Posterior cingulate gyrus (tissue), 11 donors: ENCODE measurements around the gene PRKCH.

Experiments
- DNase-seq, 10 donors: peaks; one replicate each; pipeline versions ENCODE4 v3.0.0 to v3.0.0-alpha.2; 2020 to 2021; ENCODE audit warnings: mixed read lengths in 3 of 10
- intact Hi-C: fragments of 100-400 bp; cut with DNase I; formaldehyde crosslinking; loops from one replicate; pipeline ENCODE4 v1.15.1; 2023

Gene PRKCH

DNA sequence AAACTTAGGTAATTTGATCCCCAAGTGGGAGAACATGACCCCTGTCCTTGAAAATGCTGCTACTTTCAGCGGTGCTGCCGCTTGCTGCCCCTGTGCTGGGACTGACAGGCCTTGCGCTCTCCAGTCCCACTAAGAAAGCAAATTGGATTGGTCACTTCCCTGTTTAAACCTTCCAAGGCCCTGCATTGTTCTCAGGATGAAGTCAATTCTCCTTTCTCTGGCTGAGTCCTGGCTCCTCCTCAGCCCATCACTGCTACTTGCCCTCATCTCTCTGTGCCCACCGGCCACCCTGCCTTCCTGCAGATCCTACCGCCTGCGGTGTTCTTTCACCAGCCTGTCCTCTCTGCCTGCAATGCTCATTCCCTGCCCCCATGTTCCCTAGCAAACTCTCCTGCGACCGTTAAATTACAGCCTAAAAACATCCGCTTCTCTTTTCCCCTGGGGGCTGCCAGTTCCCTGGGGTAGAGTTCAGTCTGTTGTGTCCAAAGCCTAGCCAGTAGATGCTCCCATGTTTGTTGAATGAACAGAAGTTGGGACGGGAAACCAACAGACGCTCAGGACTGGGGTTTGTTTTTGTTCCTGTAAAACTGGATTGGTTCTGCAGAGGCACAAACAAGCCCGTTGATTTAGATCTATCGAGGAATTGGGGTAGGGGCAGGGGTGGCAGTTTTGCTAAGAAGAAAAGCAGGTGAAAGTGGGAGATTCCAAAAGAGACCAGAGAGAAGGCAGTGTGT lies 246.6 kb downstream of the PRKCH start:
- no peak for DNase-seq
- intact Hi-C loops: no loop called here

- peak in 5 of 10 donors; percentile 20 to 87 (median 68) for DNase-seq
- intact Hi-C loops: no loop called here
Measured at GRCh38 chr14:61568572-61569011, 247.2 kb downstream of the PRKCH start.

DNA sequence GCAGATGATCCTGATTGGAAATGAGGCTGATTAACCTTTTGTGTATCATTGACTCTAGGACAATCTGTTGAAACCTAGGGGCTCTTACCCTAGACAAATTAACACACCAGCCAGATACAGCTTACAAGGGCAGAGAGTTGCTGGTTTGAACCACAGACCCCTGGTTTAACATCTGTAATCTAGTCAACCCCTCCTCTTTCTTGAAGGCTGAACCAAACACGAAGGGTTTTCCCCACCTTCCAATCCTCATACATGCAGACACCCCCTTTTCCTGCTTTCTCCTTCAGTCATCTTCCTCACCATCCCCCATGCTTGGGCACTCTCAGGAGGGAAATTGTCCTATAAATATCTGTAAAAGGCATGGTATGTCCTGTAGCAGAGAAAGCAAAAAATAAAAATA lies 247.9 kb downstream of the PRKCH start:
- DNase-seq: no peak
- intact Hi-C loops: no loop called here

- peak in 1 of 10 donors; percentile 13 for DNase-seq
- intact Hi-C loops: no loop called here
Measured at GRCh38 chr14:61569812-61570548, 248.6 kb downstream of the PRKCH start.

- intact Hi-C loops: no loop called here
- no peak for DNase-seq
Measured at GRCh38 chr14:61570549-61571290, 249.3 kb downstream of the PRKCH start.

DNA sequence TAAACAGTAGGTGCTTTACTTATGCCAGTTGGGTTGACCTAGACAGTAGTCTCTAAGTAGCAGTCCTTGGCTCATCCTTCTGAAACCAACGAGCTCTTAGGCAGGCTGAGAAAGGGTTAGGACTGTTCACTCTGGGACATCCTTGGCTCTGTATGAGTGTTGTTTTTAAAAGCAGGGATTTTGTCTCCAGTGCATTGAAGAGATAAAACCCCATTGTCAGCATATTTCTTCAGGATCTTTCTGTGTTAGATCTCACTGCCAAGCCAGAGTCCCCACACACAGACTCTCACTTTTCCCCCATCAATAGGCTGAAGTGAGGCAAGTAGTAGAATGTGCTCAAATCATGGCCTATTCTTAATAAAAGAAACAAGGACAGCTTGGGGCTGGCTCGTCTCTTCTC lies 250.5 kb downstream of the PRKCH start:
- no peak for DNase-seq
- intact Hi-C loops: no loop called here

- DNase-seq: no peak
Measured at GRCh38 chr14:61573321-61573720, 251.9 kb downstream of the PRKCH start.

GRCh38 chr14:61573748-61574513 lies 252.6 kb downstream of the PRKCH start:
- DNase-seq: no peak
- intact Hi-C loops: no loop called here

More at GRCh38 chr14:61573321-61573720, 251.9 kb downstream of the PRKCH start:
- intact Hi-C loops: no loop called here

GRCh38 chr14:61574514-61574807 lies 253.1 kb downstream of the PRKCH start:
- intact Hi-C loops: no loop called here
- no peak for DNase-seq

DNA sequence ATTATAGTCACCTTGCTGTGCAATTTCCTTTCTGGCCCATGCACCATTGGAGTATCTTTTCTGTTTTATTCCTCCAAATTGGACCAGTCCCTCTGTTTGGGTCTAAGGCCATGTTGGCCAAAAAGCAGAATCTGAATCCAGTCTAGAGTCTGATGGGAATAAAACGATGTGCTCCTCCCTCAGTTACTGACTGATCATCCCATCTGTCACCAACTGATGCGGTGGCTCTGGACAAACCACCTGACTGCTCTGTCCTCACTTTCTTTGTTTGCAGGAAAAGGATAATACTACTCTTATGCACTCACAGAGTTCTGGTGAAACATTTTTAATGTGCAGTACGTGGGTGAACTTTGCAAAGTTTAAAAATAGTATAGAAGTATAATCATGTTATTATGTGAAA lies 253.7 kb downstream of the PRKCH start:
- intact Hi-C loops: no loop called here

DNA sequence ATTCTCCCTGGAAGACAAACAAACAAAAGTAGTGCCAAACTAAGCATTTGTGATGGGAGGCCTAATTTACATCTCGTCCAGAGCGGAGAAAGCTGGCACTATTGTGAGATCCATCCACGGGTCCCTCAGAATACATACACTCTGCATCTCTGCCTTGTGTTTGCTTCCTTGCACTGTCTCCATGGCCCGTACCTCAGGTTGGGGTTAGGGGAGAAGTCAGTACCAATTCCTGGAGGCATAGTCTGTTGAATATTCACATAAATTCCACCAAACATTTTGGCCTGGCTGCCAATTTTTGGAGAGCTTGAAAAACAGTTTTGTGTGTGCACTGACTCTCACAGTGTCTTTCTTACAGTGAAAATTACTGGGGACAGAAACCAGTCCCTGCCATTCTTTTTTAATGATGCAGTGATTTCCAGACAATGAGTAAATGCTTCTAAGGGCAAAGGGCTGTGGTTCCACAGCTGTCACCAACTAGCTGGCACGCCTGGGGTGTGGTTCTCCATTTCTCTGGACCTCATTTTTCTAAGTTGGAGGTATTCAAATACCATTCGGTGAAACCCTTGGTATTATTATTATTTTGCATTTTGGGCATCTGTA lies 254.3 kb downstream of the PRKCH start:
- DNase-seq: no peak
- intact Hi-C loops: no loop called here

More for the DNA sequence above, 253.7 kb downstream of the PRKCH start:
- no peak for DNase-seq

- no peak for DNase-seq
- intact Hi-C loops: no loop called here
Measured at GRCh38 chr14:61577506-61577931, 256.1 kb downstream of the PRKCH start.

DNA sequence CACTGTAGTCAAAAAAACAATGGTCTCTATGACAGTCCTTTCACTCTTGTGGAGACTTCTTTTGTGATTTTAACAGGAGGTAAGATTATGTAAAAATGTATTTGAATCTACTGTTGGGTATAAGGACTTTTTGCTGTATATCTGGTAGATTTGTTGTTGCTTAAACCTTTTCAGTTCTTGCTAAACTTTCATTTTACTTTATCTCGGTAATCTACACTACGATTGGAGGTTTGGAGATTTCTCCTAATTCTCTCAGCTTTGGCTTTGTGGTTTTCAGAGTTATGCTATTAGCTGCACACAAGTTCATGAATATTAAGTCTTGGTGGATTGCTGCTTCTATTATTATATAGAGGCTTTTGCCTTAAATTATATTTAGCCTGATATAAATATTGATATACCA lies 257.4 kb downstream of the PRKCH start:
- intact Hi-C loops: no loop called here
- DNase-seq: no peak

DNA sequence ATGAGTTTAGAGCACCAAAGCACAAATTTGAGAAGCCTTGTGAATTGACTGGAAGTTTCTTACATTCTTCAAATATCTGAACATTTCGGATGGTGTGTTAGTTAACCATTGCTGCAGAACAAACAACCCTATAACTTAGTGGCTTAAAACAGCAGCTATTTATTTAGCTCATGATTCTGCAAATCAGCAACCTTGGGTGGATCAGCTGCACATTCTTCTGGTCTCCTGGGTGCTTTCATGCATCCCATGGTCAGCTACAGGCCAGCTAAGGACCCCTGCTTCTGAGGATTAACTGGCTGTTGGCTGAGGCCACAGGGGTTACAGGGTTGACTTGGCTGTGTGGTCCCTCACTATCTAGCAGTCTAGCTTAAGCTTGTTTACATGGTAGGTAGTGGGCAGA lies 260.0 kb downstream of the PRKCH start:
- intact Hi-C loops: no loop called here
- no peak for DNase-seq

GRCh38 chr14:61581955-61582615 lies 260.7 kb downstream of the PRKCH start:
- intact Hi-C loops: no loop called here
- no peak for DNase-seq

DNA sequence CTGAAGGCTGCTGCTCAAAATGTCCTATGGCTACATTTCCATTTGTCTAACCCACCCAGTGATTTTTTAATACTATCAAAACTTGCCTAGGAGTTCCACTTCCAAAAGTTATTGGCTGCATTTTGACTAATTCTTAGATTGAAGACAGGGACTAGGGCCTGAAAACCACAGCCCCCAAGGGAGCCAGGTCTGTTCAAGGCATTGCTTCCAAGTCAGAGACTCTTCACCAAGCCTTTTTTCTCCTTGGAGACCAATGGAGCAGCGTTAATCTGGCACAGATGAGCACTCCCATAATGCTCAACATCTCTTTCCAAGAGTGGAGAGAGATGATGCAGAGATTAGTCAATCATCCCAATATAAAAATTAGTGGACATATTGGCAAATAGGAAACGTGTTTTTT lies 261.4 kb downstream of the PRKCH start:
- intact Hi-C loops: no loop called here
- no peak for DNase-seq

- intact Hi-C loops: no loop called here
- no peak for DNase-seq
Measured at GRCh38 chr14:61584331-61584741, 263.0 kb downstream of the PRKCH start.

GRCh38 chr14:61585598-61586543 lies 264.5 kb downstream of the PRKCH start:
- intact Hi-C loops: no loop called here
- peak in 1 of 10 donors; percentile 39 for DNase-seq
